Measurements from ENCODE around the gene KCNN4. TPM values are rescaled to one million over a fixed set of nuclear protein-coding genes. Genes with fewer than 3 reads are reported as not detected.

Gene KCNN4
- total and polyA plus RNA-seq, 4 donors, result 2.4 to 31.7 (median 12.7) TPM

DNA sequence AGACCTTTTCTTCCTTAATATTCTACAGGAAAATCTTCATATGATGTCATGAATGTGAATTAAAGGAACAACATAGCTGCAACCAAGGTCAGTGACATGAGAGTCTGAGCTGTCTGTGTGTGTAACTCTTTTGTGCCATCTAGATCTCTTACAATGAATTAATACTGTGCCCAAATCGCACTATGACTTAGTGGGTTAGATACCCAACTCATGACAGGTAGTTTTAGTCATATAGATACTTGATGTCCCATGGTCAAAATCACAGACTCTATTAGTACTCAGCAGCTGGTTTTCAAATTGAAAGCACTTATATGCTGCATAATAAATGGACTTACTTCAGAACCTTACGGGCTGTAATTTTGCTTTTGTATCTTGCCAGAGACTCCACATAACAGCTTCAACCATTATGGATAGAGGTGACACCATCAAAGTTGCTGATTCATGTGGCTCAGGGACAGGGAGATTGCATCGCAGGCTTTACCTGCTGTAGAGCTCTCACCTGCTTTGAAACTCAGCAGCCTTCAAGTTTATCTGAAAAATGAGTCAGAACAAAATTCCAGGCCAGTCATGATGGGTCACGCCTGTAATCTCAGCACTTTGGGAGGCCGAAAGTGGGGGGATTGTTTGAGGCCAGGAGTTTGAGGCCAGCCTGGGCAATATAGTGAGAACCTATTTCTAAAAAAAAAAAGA, 34.0 kb upstream of the KCNN4 start:
- no peak overlapping the region for H3K4me3 ChIP-seq
- peaks cover 0 to 3% (median 0%) of the 10 kb centered on the region in 4 donors for H3K9me3 ChIP-seq (ENCODE audit: control insufficient read depth in 4 of 4, insufficient read depth in 3 of 4, low read length in 3 of 4)
- TF ChIP-seq, protein P1, sequence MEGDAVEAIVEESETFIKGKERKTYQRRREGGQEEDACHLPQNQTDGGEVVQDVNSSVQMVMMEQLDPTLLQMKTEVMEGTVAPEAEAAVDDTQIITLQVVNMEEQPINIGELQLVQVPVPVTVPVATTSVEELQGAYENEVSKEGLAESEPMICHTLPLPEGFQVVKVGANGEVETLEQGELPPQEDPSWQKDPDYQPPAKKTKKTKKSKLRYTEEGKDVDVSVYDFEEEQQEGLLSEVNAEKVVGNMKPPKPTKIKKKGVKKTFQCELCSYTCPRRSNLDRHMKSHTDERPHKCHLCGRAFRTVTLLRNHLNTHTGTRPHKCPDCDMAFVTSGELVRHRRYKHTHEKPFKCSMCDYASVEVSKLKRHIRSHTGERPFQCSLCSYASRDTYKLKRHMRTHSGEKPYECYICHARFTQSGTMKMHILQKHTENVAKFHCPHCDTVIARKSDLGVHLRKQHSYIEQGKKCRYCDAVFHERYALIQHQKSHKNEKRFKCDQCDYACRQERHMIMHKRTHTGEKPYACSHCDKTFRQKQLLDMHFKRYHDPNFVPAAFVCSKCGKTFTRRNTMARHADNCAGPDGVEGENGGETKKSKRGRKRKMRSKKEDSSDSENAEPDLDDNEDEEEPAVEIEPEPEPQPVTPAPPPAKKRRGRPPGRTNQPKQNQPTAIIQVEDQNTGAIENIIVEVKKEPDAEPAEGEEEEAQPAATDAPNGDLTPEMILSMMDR (IDR thresholded peaks at IDR 0.05; ENCODE audit: control extremely low read depth, extremely low read depth), result no peak
- 79 to 86% methylated on average over 5 of the region's 5 CpGs for WGBS, 2 donors
- no peak overlapping the region for H3K27ac ChIP-seq (ENCODE audit: low read depth in 1 of 2, low read length in 1 of 2)
- H3K27me3 ChIP-seq (ENCODE audit: control insufficient read depth in 3 of 3, insufficient read depth in 3 of 3, low read length in 2 of 3), result peaks cover 0 to under 1% (median 0%) of the 10 kb centered on the region in 3 donors
- H3K9ac ChIP-seq (ENCODE audit: insufficient read depth in 1 of 2, low read length in 2 of 2), result no peak overlapping the region
- DNase-seq, result no peak
- H3K36me3 ChIP-seq (ENCODE audit: control insufficient read depth in 4 of 4, insufficient read depth in 4 of 4, low read length in 4 of 4), result no peaks in the 10 kb centered on the region
- H3K4me1 ChIP-seq (ENCODE audit: control insufficient read depth in 5 of 5, insufficient read depth in 5 of 5, low read length in 5 of 5), result no peaks in the 10 kb centered on the region
- no peak for ATAC-seq (ENCODE audit: insufficient read depth, low FRiP score)

- no peaks in the 10 kb centered on the region for H3K36me3 ChIP-seq (ENCODE audit: control insufficient read depth in 4 of 4, insufficient read depth in 4 of 4, low read length in 4 of 4)
- no peaks in the 10 kb centered on the region for H3K27me3 ChIP-seq (ENCODE audit: control insufficient read depth in 3 of 3, insufficient read depth in 3 of 3, low read length in 2 of 3)
- H3K27ac ChIP-seq (ENCODE audit: low read depth in 1 of 2, low read length in 1 of 2), result no peak overlapping the region
- no peaks in the 10 kb centered on the region for H3K9me3 ChIP-seq (ENCODE audit: control insufficient read depth in 4 of 4, insufficient read depth in 3 of 4, low read length in 3 of 4)
- no peak overlapping the region for H3K9ac ChIP-seq (ENCODE audit: insufficient read depth in 1 of 2, low read length in 2 of 2)
- H3K4me1 ChIP-seq (ENCODE audit: control insufficient read depth in 5 of 5, insufficient read depth in 5 of 5, low read length in 5 of 5), result no peaks in the 10 kb centered on the region
- DNase-seq (no peak), ATAC-seq (ENCODE audit: insufficient read depth, low FRiP score) (no peak)
- H3K4me3 ChIP-seq, result no peak overlapping the region
- 75 to 87% methylated on average over 6 of the region's 6 CpGs for WGBS, 2 donors
- TF ChIP-seq, protein P1 (IDR thresholded peaks at IDR 0.05; ENCODE audit: control extremely low read depth, extremely low read depth), result no peak
These were observed 31.9 kb upstream of the KCNN4 start for GRCh38 chr19:43812688-43813087.

DNA sequence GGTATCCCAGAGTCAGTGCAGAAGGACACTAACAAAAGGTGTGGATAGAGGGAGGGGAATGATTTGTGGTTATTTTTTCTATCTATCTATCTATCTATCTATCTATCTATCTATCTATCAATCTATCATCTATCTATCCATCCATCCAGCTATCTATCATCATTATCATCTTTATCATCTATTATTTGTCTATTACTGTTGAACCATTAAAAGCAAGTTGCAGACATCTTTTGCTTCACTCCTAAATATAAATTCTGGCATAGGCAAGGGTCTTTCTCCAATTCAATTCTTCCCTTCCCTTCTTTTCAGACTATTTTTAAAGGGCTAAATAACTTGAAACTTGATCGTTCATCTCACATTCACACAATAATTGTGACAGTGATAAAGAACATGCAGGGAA, 31.5 kb upstream of the KCNN4 start:
- WGBS, 2 donors, result 79% methylated on average over 1 of the region's 1 CpG
- H3K9ac ChIP-seq (ENCODE audit: insufficient read depth in 1 of 2, low read length in 2 of 2), result no peak overlapping the region
- H3K36me3 ChIP-seq (ENCODE audit: control insufficient read depth in 4 of 4, insufficient read depth in 4 of 4, low read length in 4 of 4), result no peaks in the 10 kb centered on the region
- H3K4me1 ChIP-seq (ENCODE audit: control insufficient read depth in 5 of 5, insufficient read depth in 5 of 5, low read length in 5 of 5), result no peaks in the 10 kb centered on the region
- ATAC-seq (ENCODE audit: insufficient read depth, low FRiP score) (no peak), DNase-seq (no peak)
- no peak overlapping the region for H3K27ac ChIP-seq (ENCODE audit: low read depth in 1 of 2, low read length in 1 of 2)
- H3K9me3 ChIP-seq (ENCODE audit: control insufficient read depth in 4 of 4, insufficient read depth in 3 of 4, low read length in 3 of 4), result no peaks in the 10 kb centered on the region
- H3K27me3 ChIP-seq (ENCODE audit: control insufficient read depth in 3 of 3, insufficient read depth in 3 of 3, low read length in 2 of 3), result no peaks in the 10 kb centered on the region
- no peak overlapping the region for H3K4me3 ChIP-seq
- TF ChIP-seq, protein P1 (IDR thresholded peaks at IDR 0.05; ENCODE audit: control extremely low read depth, extremely low read depth), result no peak

DNA sequence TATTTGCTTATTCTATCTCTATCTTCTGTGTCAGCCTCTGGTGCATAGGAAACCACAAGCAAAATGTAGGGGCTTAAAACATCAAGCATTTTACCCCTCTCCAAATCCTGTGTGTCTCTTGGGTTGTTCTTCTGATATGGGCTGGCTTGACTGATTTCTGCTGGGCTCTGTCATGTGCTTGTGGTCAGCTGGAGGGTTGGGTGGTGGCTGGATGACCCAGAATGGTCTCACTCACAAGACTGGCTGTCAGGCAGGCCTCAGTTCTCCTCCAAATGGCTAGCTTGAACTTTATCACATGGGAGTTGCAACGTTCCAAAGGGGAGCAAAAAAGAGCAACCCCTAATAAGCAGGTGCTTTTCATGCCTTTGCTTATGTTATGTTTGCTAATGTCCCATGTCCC, 31.1 kb upstream of the KCNN4 start:
- whole genome bisulfite sequencing, 2 donors, result 27 to 55% methylated on average over 1 of the region's 1 CpG
- no peaks in the 10 kb centered on the region for H3K4me1 ChIP-seq (ENCODE audit: control insufficient read depth in 5 of 5, insufficient read depth in 5 of 5, low read length in 5 of 5)
- no peak overlapping the region for H3K4me3 ChIP-seq
- DNase-seq (no peak), ATAC-seq (ENCODE audit: insufficient read depth, low FRiP score) (no peak)
- no peaks in the 10 kb centered on the region for H3K36me3 ChIP-seq (ENCODE audit: control insufficient read depth in 4 of 4, insufficient read depth in 4 of 4, low read length in 4 of 4)
- H3K27me3 ChIP-seq (ENCODE audit: control insufficient read depth in 3 of 3, insufficient read depth in 3 of 3, low read length in 2 of 3), result no peaks in the 10 kb centered on the region
- H3K9ac ChIP-seq (ENCODE audit: insufficient read depth in 1 of 2, low read length in 2 of 2), result no peak overlapping the region
- no peaks in the 10 kb centered on the region for H3K9me3 ChIP-seq (ENCODE audit: control insufficient read depth in 4 of 4, insufficient read depth in 3 of 4, low read length in 3 of 4)
- no peak overlapping the region for H3K27ac ChIP-seq (ENCODE audit: low read depth in 1 of 2, low read length in 1 of 2)
- TF ChIP-seq, protein P1 (IDR thresholded peaks at IDR 0.05; ENCODE audit: control extremely low read depth, extremely low read depth), result no peak
